DOHH2 (cell line): ENCODE measurements around the gene ARID3A.

Experiments used
- CTCF ChIP-seq: fragments of 200-600 bp; sonication (generic); IDR thresholded peaks from one replicate; pipeline ENCODE4 v1.5.1; 2014; ENCODE audit warnings: antibody characterized with exemption, mild to moderate bottlenecking, low read depth, low read length; ENCODE audit not compliant: poor library complexity, severe bottlenecking
- EZH2phosphoT487 ChIP-seq: fragments of 200-600 bp; sonication (generic); IDR thresholded peaks from 2 replicates; pipeline ENCODE4 v1.6.1; 2017; ENCODE audit warnings: borderline replicate concordance, mild to moderate bottlenecking, antibody characterized with exemption, low read length, moderate library complexity, mixed read lengths

DNA sequence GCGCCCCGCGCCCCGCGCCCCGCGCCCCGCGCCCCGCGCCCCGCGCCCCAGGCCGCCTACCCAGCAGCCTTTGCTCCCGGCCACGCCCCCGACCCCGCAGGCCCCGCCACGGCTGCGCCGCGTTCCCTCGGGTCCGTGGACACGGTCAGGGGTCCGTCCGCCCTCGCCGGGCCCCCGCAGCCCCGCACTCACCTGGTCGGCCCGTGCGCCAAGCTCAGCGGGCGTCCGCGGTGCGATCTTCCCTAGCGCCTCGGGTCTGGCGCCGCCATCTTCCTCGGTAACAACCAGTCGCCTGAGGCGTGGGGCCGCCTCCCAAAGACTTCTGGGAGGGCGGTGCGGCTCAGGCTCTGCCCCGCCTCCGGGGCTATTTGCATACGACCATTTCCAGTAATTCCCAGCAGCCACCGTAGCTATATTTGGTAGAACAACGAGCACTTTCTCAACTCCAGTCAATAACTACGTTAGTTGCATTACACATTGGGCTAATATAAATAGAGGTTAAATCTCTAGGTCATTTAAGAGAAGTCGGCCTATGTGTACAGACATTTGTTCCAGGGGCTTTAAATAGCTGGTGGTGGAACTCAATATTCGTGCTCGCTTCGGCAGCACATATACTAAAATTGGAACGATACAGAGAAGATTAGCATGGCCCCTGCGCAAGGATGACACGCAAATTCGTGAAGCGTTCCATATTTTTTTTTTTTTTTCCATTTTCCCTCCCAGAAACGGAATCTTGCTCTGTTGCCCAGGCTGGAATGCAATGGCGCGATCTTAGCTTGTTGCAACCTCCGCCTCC lies 32.7 kb upstream of the ARID3A start, which contains the start of the genes MED16 and RNU6-9:
- TF ChIP-seq CTCF (no peak), EZH2phosphoT487 (no peak)
